Upper lobe of left lung (tissue), 6 donors: Measurements from ENCODE around the gene UBE3D. TPM values are rescaled to one million over a fixed set of nuclear protein-coding genes. Genes with fewer than 3 reads are reported as not detected.
A peak's percentile ranks its signal among the peaks of the same experiment; 100 is the strongest.

ENCODE experiments used
- ATAC-seq, 2 donors: fragments of 200-7000 bp; cut with Tn5 transposase; one replicate each; pipeline ENCODE4 v1.9.1; 2022; ENCODE audit warnings: mild to moderate bottlenecking in 2 of 2, moderate library complexity in 2 of 2; ENCODE audit not compliant: low FRiP score in 2 of 2
- DNase-seq, 2 donors: peaks; one replicate each; pipeline ENCODE4 v3.0.0-alpha.2; 2019 to 2020
- H3K27ac ChIP-seq, 4 donors: fragments of 200-600 bp; sonication (generic); one replicate each; pipeline ENCODE4 v1.5.1; 2016 to 2019
- H3K27me3 ChIP-seq, 4 donors: fragments of 200-600 bp; sonication (generic); one replicate each; pipeline ENCODE4 v1.5.1; 2017 to 2019
- H3K36me3 ChIP-seq, 4 donors: fragments of 200-600 bp; sonication (generic); one replicate each; pipeline ENCODE4 v1.5.1; 2016 to 2019
- H3K4me1 ChIP-seq, 4 donors: fragments of 200-600 bp; sonication (generic); one replicate each; pipeline ENCODE4 v1.5.1; 2018 to 2019
- H3K4me3 ChIP-seq, 4 donors: fragments of 200-600 bp; sonication (generic); one replicate each; pipeline ENCODE4 v1.5.1; 2017 to 2019; ENCODE audit warnings: mild to moderate bottlenecking in 2 of 4, moderate library complexity in 1 of 4
- H3K9me3 ChIP-seq, 4 donors: fragments of 200-600 bp; sonication (generic); one replicate each; pipeline ENCODE4 v1.5.1; 2018 to 2019
- CTCF ChIP-seq, 6 experiments: fragments of 450-650 bp in 4 of 6; fragments of 200-600 bp in 2 of 6; sonication (generic) in 2 of 6; IDR thresholded peaks; one replicate each; pipeline ENCODE4 v1.5.1; 2016 to 2019; ENCODE audit warnings: antibody characterized with exemption in 6 of 6
- EP300 ChIP-seq, 4 donors: sonication (generic); formaldehyde crosslinking; IDR thresholded peaks; one replicate each; pipeline ENCODE4 v1.5.1; 2017; ENCODE audit warnings: antibody characterized with exemption in 4 of 4, control low read depth in 2 of 4
- POLR2A ChIP-seq, 4 donors: fragments of 450-650 bp; IDR thresholded peaks; one replicate each; pipeline ENCODE4 v1.5.1; 2016 to 2017; ENCODE audit warnings: antibody characterized with exemption in 4 of 4, mild to moderate bottlenecking in 2 of 4
- POLR2AphosphoS5 ChIP-seq, 2 donors: sonication (generic); formaldehyde crosslinking; IDR thresholded peaks; one replicate each; pipeline ENCODE4 v1.5.1; 2017; ENCODE audit warnings: antibody characterized with exemption in 2 of 2
- WGBS, 2 donors: methylation state at CpG; one replicate each; pipeline ENCODE4 v1.1.5; 2017 to 2018; 5-methylcytosine and 5-hydroxymethylcytosine counted together
- total RNA-seq, 6 donors: library from RNA; depleted of rRNA in 4 of 6; stranded (reverse); fragments of >200 nt in 4 of 6; gene quantifications; one replicate each; pipeline versions ENCODE4 v1.1.0 to v1.2.1, GENCODE V29; 2016 to 2021
- donor health status: DM: no; HTN: no; CAD: no; lungs with moderate emphysema.
- donor health status: DM: no; HTN: yes; CAD: no; lungs with severe emphysema.

UBE3D gene
- total RNA-seq, 6 donors from 2014 or later = 4.0 to 20.7 (median 8.7) TPM

- TF ChIP-seq POLR2AphosphoS5 (IDR thresholded peaks at IDR 0.05) (no peak), EP300 (IDR thresholded peaks at IDR 0.05) (no peak), CTCF (IDR thresholded peaks at IDR 0.05) (no peak), POLR2A (IDR thresholded peaks at IDR 0.05) (no peak)
- Histone ChIP-seq H3K4me3 (no peak overlapping the region), H3K27ac (no peak overlapping the region), H3K27me3 (no peaks in the 10 kb centered on the region), H3K9me3 (no peaks in the 10 kb centered on the region), H3K4me1 (peaks cover 0 to 3% (median 0%) of the 10 kb centered on the region in 4 donors), H3K36me3 (peaks cover 0 to 14% (median 3%) of the 10 kb centered on the region in 4 donors)
- ATAC-seq (no peak), DNase-seq (no peak)
- WGBS, 2 donors = 91 to 100% methylated on average over 1 of the region's 1 CpG
Measured at GRCh38 chr6:83097675-83098074, 32.0 kb upstream of the UBE3D start.

GRCh38 chr6:83097204-83097603 lies 31.6 kb upstream of the UBE3D start:
- H3K36me3 ChIP-seq = peaks cover 0 to 9% (median under 1%) of the 10 kb centered on the region in 4 donors
- H3K4me1 ChIP-seq = peaks cover 0 to 7% (median 0%) of the 10 kb centered on the region in 4 donors
- ATAC-seq (no peak), DNase-seq (no peak)
- no peaks in the 10 kb centered on the region for H3K9me3 ChIP-seq
- H3K4me3 ChIP-seq = no peak overlapping the region
- WGBS, 2 donors = 77 to 95% methylated on average over 2 of the region's 2 CpGs
- TF ChIP-seq POLR2AphosphoS5 (IDR thresholded peaks at IDR 0.05) (no peak), EP300 (IDR thresholded peaks at IDR 0.05) (no peak), POLR2A (IDR thresholded peaks at IDR 0.05) (no peak), CTCF (IDR thresholded peaks at IDR 0.05) (no peak)
- H3K27ac ChIP-seq = no peak overlapping the region
- no peaks in the 10 kb centered on the region for H3K27me3 ChIP-seq

- Histone ChIP-seq H3K9me3 (no peaks in the 10 kb centered on the region), H3K27ac (no peak overlapping the region), H3K4me3 (no peak overlapping the region), H3K27me3 (no peaks in the 10 kb centered on the region), H3K36me3 (peaks cover 0 to 7% (median 0%) of the 10 kb centered on the region in 4 donors), H3K4me1 (peaks cover 0 to 7% (median 0%) of the 10 kb centered on the region in 4 donors)
- ATAC-seq = no peak
- DNase-seq = no peak
- 84 to 91% methylated on average over 2 of the region's 2 CpGs for WGBS, 2 donors
- no peak for TF ChIP-seq CTCF (IDR thresholded peaks at IDR 0.05)
- TF ChIP-seq POLR2A (IDR thresholded peaks at IDR 0.05) = no peak
- no peak for TF ChIP-seq POLR2AphosphoS5 (IDR thresholded peaks at IDR 0.05)
- TF ChIP-seq EP300 (IDR thresholded peaks at IDR 0.05) = no peak
Measured at GRCh38 chr6:83096791-83097190, 31.1 kb upstream of the UBE3D start.

GRCh38 chr6:83092756-83093399 lies 27.2 kb upstream of the UBE3D start:
- 63 to 66% methylated on average over 3 of the region's 3 CpGs for WGBS, 2 donors
- Histone ChIP-seq H3K4me1 (peaks cover 0 to 7% (median 0%) of the 10 kb centered on the region in 4 donors), H3K9me3 (no peaks in the 10 kb centered on the region), H3K27me3 (no peaks in the 10 kb centered on the region), H3K4me3 (no peak overlapping the region), H3K27ac (no peak overlapping the region), H3K36me3 (no peaks in the 10 kb centered on the region)
- ATAC-seq (peak in 1 of 2 donors; percentile 32), DNase-seq (no peak)
- TF ChIP-seq EP300 (IDR thresholded peaks at IDR 0.05) (no peak), POLR2AphosphoS5 (IDR thresholded peaks at IDR 0.05) (no peak), POLR2A (IDR thresholded peaks at IDR 0.05) (no peak), CTCF (IDR thresholded peaks at IDR 0.05) (no peak)

- Histone ChIP-seq H3K27ac (no peak overlapping the region), H3K27me3 (no peaks in the 10 kb centered on the region), H3K4me1 (peaks cover 0 to 13% (median 2%) of the 10 kb centered on the region in 4 donors), H3K36me3 (no peaks in the 10 kb centered on the region), H3K9me3 (no peaks in the 10 kb centered on the region), H3K4me3 (no peak overlapping the region)
- TF ChIP-seq POLR2A (IDR thresholded peaks at IDR 0.05) (no peak), EP300 (IDR thresholded peaks at IDR 0.05) (no peak), CTCF (IDR thresholded peaks at IDR 0.05) (no peak), POLR2AphosphoS5 (IDR thresholded peaks at IDR 0.05) (no peak)
- 76 to 80% methylated on average over 2 of the region's 2 CpGs for WGBS, 2 donors
- ATAC-seq (no peak), DNase-seq (no peak)
Measured at GRCh38 chr6:83086751-83087150, 21.1 kb upstream of the UBE3D start.
